NCI-H1417 treated with DMSO at 0.1 percent for 48 hours (cell line): ENCODE results near the gene BEND7.
"Not testable (repeated sequence)": the region's sequence is repeated elsewhere in the genome, so short reads cannot be mapped to it uniquely, and the experiment has no call there.

ENCODE experiments used
- DNase-seq: peaks from one replicate; lab custom pipeline; 2025; lab: John Stamatoyannopoulos, UW

Gene BEND7

GRCh38 chr10:13421382-13421917 is 107.4 kb downstream of the BEND7 start:
- no peak for DNase-seq

- DNase-seq = no peak
Observed at GRCh38 chr10:13420532-13421307, 108.1 kb downstream of the BEND7 start.

GRCh38 chr10:13417459-13418126 is 111.2 kb downstream of the BEND7 start:
- no peak for DNase-seq

DNA sequence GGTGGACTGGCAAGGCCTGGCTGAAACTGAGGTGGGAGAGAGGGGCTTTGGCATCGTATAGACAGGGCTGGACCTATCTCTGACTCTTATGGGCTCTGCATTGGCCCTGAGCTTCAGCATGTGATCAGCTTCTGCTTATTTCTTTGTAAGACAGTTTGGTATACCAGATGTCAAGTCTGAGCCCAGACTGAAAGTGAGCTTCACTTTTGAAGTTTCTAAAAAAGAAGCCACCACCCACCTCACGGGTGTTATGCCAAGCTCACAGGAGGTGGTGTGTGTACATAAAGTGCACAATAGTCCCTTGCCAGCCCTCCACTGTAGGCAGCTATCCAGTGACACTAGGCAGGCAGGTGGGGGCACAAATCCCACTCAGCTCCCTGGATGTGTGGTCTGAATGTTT is 112.1 kb downstream of the BEND7 start:
- DNase-seq = no peak

DNA sequence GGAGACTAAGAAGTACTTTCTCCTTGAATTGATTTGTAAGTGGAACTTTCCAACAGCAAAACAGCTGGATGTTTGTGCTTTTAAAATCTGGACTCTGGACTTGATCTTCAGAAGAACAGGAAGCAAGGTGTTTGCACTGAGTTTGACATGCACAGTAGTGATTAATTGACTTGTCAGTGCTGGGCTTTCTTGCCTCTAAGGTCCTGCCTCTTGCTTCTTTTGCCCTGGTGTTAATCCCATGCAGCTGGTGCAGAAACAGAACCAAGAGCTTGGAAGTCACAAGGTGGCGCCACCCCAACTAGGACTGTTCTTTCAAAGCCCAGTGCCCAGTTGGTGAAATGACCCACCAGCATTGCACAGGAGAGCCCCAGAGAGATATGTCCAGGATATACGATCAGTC is 114.0 kb downstream of the BEND7 start:
- DNase-seq = no peak

- no peak for DNase-seq
Observed at GRCh38 chr10:13414137-13414536, 114.7 kb downstream of the BEND7 start.

DNA sequence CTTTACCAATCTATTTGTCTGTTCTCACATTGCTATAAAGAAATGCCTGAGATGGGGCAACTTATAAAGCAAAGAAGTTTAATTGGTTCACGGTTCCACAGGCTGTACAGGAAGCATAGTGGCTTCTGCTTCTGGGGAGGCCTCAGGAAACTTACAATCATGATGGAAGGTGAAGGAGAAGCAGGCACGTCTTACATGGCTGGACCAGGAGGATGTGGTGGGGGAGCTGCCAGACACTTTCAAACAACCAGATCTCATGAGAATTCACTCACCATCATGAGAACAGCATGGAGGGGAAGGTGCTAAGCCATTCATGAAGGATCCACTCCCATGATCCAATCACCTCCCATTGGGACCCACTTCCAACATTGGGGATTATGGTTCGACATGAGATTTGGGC is 115.9 kb downstream of the BEND7 start:
- DNase-seq = no peak

DNA sequence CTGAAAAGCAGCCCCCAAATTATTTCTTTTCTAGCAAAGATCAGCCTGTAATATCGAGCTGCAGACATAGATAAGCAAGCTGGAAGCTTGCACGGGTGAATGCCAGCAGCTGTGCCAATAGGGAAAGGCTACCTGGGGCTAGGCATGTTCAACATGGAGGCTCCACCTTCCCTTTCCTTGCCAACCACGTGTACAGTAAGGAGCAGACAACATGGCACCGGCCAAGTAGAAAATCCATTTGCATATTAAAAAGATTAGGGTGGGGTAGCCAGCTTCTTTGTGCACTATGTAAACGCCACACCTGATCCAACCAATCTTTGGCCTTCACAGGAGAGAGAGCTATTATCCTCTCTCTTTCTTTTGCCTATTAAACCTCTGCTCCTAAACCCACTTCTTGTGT is 124.0 kb downstream of the BEND7 start:
- no peak for DNase-seq

DNA sequence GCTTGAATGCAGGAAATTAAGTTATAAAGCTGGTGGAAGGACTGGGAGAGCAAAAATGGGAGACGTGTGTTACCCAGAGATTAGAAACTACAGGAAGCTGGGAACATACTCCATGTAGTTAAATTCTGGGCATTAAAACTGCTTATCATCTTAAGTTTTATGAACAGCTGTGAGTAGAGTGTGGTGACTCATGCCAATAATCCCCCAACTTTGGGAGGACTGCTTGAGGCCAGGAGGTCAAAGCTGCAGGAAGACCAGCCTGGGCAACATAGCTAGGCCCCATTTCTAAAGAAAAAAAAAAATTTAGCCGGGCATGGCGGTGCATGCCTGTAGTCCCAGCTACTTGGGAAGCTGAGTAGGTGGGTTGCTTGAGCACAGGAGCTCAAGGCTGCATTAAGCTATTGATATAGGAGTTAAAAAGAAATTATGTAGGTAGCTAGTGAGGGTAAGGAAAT is 124.5 kb downstream of the BEND7 start:
- no peak for DNase-seq

DNA sequence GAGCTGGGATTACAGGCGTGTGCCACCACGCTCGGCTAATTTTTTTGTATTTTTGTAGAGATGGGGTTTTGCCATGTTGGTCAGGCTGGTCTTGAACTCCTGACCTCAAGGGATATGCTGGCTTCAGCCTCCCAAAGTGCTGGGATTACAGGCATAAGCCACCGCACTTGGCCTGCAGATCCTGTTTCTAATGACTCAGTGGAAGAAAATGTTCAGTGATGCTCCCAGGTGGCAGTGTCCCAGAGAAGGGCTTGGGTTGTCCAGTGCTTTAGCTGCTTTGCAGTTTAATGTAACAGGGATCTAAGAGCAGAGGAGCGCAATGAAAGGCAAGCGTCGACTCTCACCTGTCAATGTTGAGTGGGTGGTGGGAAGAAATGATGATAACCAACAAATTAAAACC is 125.4 kb downstream of the BEND7 start:
- DNase-seq = not testable (repeated sequence)

GRCh38 chr10:13402021-13402420 is 126.8 kb downstream of the BEND7 start:
- DNase-seq = no peak

- no peak for DNase-seq
Observed at GRCh38 chr10:13401142-13401541, 127.7 kb downstream of the BEND7 start.

DNA sequence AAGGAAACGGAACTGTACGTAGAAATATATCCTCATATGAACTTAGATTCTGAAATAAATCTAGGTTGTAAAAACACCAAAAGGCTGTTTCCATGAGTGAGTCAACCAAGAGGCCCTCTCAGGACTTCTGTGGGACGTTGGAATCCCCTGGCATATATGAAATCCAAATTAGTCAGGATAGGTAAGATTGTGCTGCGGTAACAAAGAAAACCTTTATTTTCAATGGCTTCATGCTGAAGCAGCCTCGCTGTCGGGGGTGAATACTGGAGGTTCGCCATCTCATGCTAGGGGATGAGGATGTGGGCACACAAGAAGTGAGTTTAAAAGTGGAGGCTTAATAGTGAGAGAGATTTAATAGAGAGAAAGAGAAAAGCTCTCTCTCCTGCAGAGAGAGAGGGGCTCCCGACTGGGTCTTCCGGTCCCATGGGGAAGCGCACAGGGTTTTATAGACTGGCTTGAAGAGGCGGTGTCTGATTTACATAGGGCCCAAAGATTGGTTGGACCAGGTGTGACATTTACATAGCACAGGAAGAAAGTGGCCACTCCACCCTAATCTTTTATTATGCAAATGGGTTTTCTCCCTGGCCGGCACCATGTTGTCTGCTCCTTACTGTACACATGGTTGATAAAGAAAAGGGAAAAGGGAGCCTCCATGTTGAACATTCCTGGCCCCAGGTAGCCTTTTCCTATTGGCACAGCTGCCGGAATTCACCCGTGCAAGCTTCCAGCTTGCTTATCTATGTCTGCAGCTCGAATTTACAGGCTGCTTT is 128.4 kb downstream of the BEND7 start:
- no peak for DNase-seq

GRCh38 chr10:13399752-13400151 is 129.1 kb downstream of the BEND7 start:
- no peak for DNase-seq

- no peak for DNase-seq
Observed at GRCh38 chr10:13399236-13399635, 129.6 kb downstream of the BEND7 start.

- DNase-seq = no peak
Observed at GRCh38 chr10:13397052-13397451, 131.8 kb downstream of the BEND7 start.

DNA sequence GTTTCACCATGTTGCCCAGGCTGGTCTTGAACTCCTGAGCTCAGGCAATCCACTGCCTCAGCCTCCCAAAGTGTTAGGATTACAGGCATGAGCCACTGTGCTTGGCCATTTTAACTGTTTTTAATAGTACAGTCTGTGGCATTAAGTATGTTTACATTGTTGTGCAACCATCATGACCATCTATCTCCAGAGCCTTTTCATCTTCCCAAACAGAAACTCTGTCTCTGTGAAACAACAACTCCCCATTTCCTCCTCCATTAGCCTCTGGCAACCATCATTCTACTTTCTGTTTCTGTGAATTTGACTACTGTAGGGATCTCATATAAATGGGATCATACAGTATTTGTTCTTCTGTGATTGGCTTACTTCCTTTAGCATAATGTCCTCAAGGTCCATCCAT is 132.4 kb downstream of the BEND7 start:
- no peak for DNase-seq

- DNase-seq = no peak
Observed at GRCh38 chr10:13395540-13395939, 133.3 kb downstream of the BEND7 start.

DNA sequence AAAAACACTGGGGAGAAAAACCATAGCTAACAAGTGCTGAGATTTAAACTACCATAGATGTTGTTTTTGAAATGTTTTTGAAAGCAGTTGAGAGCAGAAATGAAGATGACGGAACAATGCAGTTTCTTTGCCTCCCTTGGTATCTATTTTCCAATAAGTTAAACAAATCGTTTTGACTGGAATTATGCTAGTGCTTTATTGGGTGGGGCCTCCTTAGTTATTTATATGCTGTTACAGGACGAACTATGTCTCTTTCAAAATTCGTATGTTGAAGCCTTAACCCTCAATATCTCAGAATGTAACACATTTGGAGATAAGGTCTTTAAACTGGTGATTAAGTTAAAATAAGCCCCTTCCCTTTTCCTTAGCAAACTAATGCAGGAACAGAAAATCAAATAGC is 135.2 kb downstream of the BEND7 start:
- DNase-seq = no peak

DNA sequence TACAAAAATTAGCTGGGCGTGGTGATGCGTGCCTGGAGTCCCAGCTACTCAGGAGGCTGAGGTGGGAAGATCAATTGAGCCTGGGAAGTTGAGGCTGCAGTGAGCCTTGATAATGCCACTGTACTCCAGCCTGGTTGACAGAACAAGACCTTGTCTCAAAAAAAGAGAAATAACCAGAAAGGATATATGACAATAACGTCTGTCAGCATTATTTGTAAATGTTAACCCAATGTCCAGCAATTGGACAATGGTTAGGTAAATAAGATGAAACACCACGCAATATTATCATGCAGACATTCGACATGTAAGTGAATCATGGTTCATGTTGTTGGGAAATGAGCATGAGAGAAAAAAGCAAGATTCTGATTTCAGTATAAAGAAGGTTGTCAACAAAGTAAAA is 136.1 kb downstream of the BEND7 start:
- DNase-seq = no peak
